HepG2 (cell line): ENCODE results near the gene AWAT2. TPM values are rescaled to one million over a fixed set of nuclear protein-coding genes. Genes with fewer than 3 reads are reported as not detected.

Experiments
- ATAC-seq: fragments of 200-7000 bp; cut with Tn5 transposase; 3 replicates; pipeline ENCODE4 v1.9.1; 2020; ENCODE audit warnings: mild to moderate bottlenecking, moderate library complexity
- BruUV-seq: library from RNA; stranded (reverse); fragments of 400-500 nt; replicated peaks from 2 replicates; lab custom pipeline; 2021; lab: Mats Ljungman, UMichigan
- CTCF ChIA-PET: fragments of 300-600 bp; formaldehyde crosslinking; extraction: SDS; loops from one replicate; lab custom pipeline; 2021; ENCODE audit warnings: low total read pairs, inconsistent platforms, low intra/inter-chr PET ratio; lab: Yijun Ruan, JAX
- POLR2A ChIA-PET: fragments of 350-600 bp; sonication (Branson Sonifier 250); formaldehyde crosslinking; loops from one replicate; lab custom pipeline; 2020; ENCODE audit warnings: antibody characterized with exemption, inconsistent platforms; lab: Yijun Ruan, JAX
- DNase-seq: peaks from one replicate; pipeline ENCODE4 v3.0.0-alpha.2; 2015; ENCODE audit warnings: low spot score
- FAIRE-seq: peaks from 3 replicates; lab custom pipeline; 2011; peaks lifted over from hg19 to GRCh38; lab: Jason Lieb, UNC
- H2AFZ ChIP-seq: one replicate; pipeline ENCODE4 v1.6.1; 2011; ENCODE audit warnings: low read length, inconsistent platforms
- H3K27ac ChIP-seq: fragments of 300-600 bp; 3 replicates; pipeline ENCODE4 v1.8.0; 2011; ENCODE audit warnings: mixed run types, mild to moderate bottlenecking, mixed read lengths, low read length, inconsistent platforms; ENCODE audit not compliant: insufficient read depth; ENCODE audit errors: extremely low read length
- H3K27me3 ChIP-seq, 2 experiments: fragments of 200-600 bp in 1 of 2; 2 replicates in 1 of 2; 3 replicates in 1 of 2; pipeline versions ENCODE4 v1.6.0 to v1.8.0; 2011; ENCODE audit warnings: low read length in 2 of 2, mild to moderate bottlenecking in 2 of 2, moderate library complexity in 2 of 2, inconsistent platforms in 1 of 2; ENCODE audit not compliant: insufficient read depth in 2 of 2, control insufficient read depth in 1 of 2
- H3K36me3 ChIP-seq, 2 experiments: fragments of 200-600 bp in 1 of 2; replicated peaks in 1 of 2; 2 replicates in 1 of 2; 3 replicates in 1 of 2; pipeline versions ENCODE4 v1.5.1 to v1.8.0; 2011; ENCODE audit warnings: low read length in 2 of 2, inconsistent platforms in 1 of 2; ENCODE audit not compliant: insufficient read depth in 2 of 2, control insufficient read depth in 1 of 2
- H3K4me1 ChIP-seq: 2 replicates; pipeline ENCODE4 v1.5.1; 2012; ENCODE audit warnings: low read length, inconsistent platforms; ENCODE audit not compliant: insufficient read depth
- H3K4me2 ChIP-seq: 2 replicates; pipeline ENCODE4 v1.6.0; 2011; ENCODE audit warnings: low read depth, low read length, inconsistent platforms
- H3K4me3 ChIP-seq, 3 experiments: fragments of 200-600 bp in 1 of 3; sonication (generic), shearing (Covaris generic) in 1 of 3; replicated peaks in 1 of 3; 2 replicates each; pipeline ENCODE4 v1.5.1; 2011 to 2016; ENCODE audit warnings: low read length in 3 of 3, inconsistent platforms in 2 of 3, low read depth in 2 of 3, mild to moderate bottlenecking in 2 of 3, control low read depth in 1 of 3, mixed read lengths in 1 of 3; ENCODE audit not compliant: insufficient read depth in 1 of 3
- H3K79me2 ChIP-seq: one replicate; pipeline ENCODE4 v1.6.1; 2011; ENCODE audit warnings: low read length, inconsistent platforms; ENCODE audit not compliant: insufficient read depth
- H3K9ac ChIP-seq: 2 replicates; pipeline ENCODE4 v1.6.0; 2011; ENCODE audit warnings: mild to moderate bottlenecking, low read depth, low read length, inconsistent platforms; ENCODE audit not compliant: insufficient read depth
- H3K9me3 ChIP-seq: 2 replicates; pipeline ENCODE4 v1.5.1; 2012; ENCODE audit warnings: mild to moderate bottlenecking, low read length
- H4K20me1 ChIP-seq: 2 replicates; pipeline ENCODE4 v1.6.0; 2011; ENCODE audit warnings: inconsistent platforms, mild to moderate bottlenecking, low read length, moderate library complexity; ENCODE audit not compliant: insufficient read depth
- JARID2 ChIP-seq: sonication (generic); formaldehyde crosslinking; IDR thresholded peaks from 2 replicates; pipeline ENCODE4 v1.8.1; 2023; ENCODE audit warnings: missing genetic modification reagents, inconsistent platforms; ENCODE audit not compliant: insufficient replicate concordance
- KDM3A ChIP-seq: IDR thresholded peaks from 2 replicates; pipeline ENCODE4 v1.6.1; 2018; ENCODE audit warnings: low read depth, missing compliant biosample characterization
- TARDBP ChIP-seq: sonication (generic); formaldehyde crosslinking; IDR thresholded peaks from 2 replicates; pipeline ENCODE4 v1.8.0; 2022; ENCODE audit warnings: mild to moderate bottlenecking, missing genetic modification reagents
- U2AF1 ChIP-seq: fragments of 200-400 bp; formaldehyde crosslinking; optimal IDR thresholded peaks from 2 replicates; pipeline ENCODE3; 2017; ENCODE audit warnings: mild to moderate bottlenecking, low read depth, low read length
- ZNF329 ChIP-seq: sonication (generic); formaldehyde crosslinking; IDR thresholded peaks from 2 replicates; pipeline ENCODE4 v1.9.0; 2021; ENCODE audit warnings: low read depth, mild to moderate bottlenecking, missing genetic modification reagents
- ZNF367 ChIP-seq: sonication (generic); formaldehyde crosslinking; IDR thresholded peaks from 2 replicates; pipeline ENCODE4 v1.4.0; 2020; ENCODE audit warnings: missing genetic modification reagents, borderline replicate concordance
- ZNF562 ChIP-seq: sonication (generic); formaldehyde crosslinking; IDR thresholded peaks from 2 replicates; pipeline ENCODE4 v1.8.0; 2022; ENCODE audit warnings: missing genetic modification reagents, borderline replicate concordance
- ZNF749 ChIP-seq: sonication (generic); formaldehyde crosslinking; IDR thresholded peaks from 2 replicates; pipeline ENCODE4 v1.8.0; 2022; ENCODE audit warnings: mild to moderate bottlenecking, missing genetic modification reagents, moderate library complexity, borderline replicate concordance
- WGBS: methylation state at CpG from one replicate; pipeline ENCODE4 v1.1.6; 2017; ENCODE audit warnings: low lambda C conversion rate; 5-methylcytosine and 5-hydroxymethylcytosine counted together
- in situ Hi-C: cut with HindIII; loops from 2 replicates; pipeline ENCODE4 v1.10.0; 2017; ENCODE audit warnings: low pct_unique_long_range_greater_than_20kb; ENCODE audit not compliant: extremely low pct_ligation_motif_present
- intact Hi-C: fragments of 100-400 bp; cut with micrococcal nuclease; formaldehyde crosslinking; loops from one replicate; pipeline ENCODE4 v1.10.0; 2022; ENCODE audit not compliant: unreplicated experiment
- polyA plus RNA-seq, 8 experiments: library from polyadenylated mRNA; depleted of rRNA in 3 of 8; stranded (reverse) in 7 of 8; unstranded in 1 of 8; fragments of >200 nt; fragmentation: Illumina TruSeq in 4 of 8; extraction: Trizol in 4 of 8; gene quantifications; 2 replicates each; pipeline versions ENCODE4 v1.2.1 to v1.2.3, GENCODE V29; 2011 to 2016; ENCODE audit warnings: low read depth in 4 of 8, missing spikeins in 1 of 8, mixed read lengths in 1 of 8; ENCODE audit not compliant: insufficient read depth in 1 of 8
- total RNA-seq, 5 experiments: library from RNA; depleted of rRNA; stranded (reverse); fragments of >200 nt; fragmentation: Illumina TruSeq; extraction: Trizol; gene quantifications; 2 replicates each; pipeline ENCODE4 v1.2.3, GENCODE V29; 2016; ENCODE audit warnings: low read depth in 1 of 5
- TF ChIP-seq, protein P1 (sequence below): sonication (generic); formaldehyde crosslinking; IDR thresholded peaks from 2 replicates; pipeline ENCODE4 v1.8.1; 2023; ENCODE audit warnings: mild to moderate bottlenecking, missing genetic modification reagents
- TF ChIP-seq, protein P2 (sequence below): sonication (generic); formaldehyde crosslinking; IDR thresholded peaks from 2 replicates; pipeline ENCODE4 v1.4.0; 2020; ENCODE audit warnings: mild to moderate bottlenecking, missing genetic modification reagents, borderline replicate concordance
- TF ChIP-seq, protein P3 (sequence below): IDR thresholded peaks from 2 replicates; pipeline ENCODE4 v1.6.1; 2016; ENCODE audit warnings: mild to moderate bottlenecking, missing biosample characterization, missing genetic modification reagents
- TF ChIP-seq, protein P4 (sequence below): sonication (generic); formaldehyde crosslinking; IDR thresholded peaks from 2 replicates; pipeline ENCODE4 v1.5.0; 2020; ENCODE audit warnings: mild to moderate bottlenecking, missing genetic modification reagents, borderline replicate concordance

AWAT2 gene
- total and polyA plus RNA-seq, 2 of the 13 experiments (the other 11 are each of a cell fraction or from before 2014, with no cell fraction given) = not detected

DNA sequence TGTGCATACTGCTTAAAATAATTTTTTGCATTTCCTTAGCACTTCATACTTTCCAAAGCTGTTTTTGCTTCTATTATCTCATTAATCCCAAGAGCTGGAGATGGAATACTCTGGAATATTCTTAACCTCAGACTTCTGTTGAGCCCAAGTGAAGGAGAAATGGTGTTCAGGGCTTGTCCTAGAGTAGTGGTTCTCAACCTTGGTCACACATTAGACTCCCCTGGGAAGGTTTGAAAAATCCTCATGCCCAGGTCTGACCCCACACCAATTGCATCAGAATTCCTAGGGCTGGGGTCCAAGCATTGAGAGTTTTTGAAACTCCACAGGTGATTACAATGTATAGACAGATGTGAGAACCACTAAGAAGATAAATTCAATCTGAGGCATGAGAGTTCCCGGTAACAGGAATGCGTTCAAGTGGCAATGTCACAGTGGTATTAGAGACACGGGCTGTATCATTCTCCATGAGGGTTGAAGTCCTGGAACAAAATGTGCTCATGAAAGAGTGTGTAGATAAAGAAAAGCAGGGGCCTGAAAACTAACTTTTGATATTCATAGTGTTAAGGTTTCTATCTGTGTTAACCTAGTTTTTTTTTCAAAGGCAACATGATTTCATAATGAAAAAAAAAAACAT lies 47.9 kb downstream of the AWAT2 start:
- Histone ChIP-seq H3K4me1 (no peaks in the 10 kb centered on the region), H3K9ac (no peak overlapping the region), H3K4me3 (no peak overlapping the region), H3K27ac (no peak overlapping the region), H4K20me1 (no peaks in the 10 kb centered on the region), H3K79me2 (no peaks in the 10 kb centered on the region), H3K36me3 (no peaks in the 10 kb centered on the region), H3K9me3 (no peaks in the 10 kb centered on the region), H3K4me2 (no peak overlapping the region), H3K27me3 (no peaks in the 10 kb centered on the region), H2AFZ (no peak overlapping the region)
- in situ Hi-C loops (no loop called here), intact Hi-C loops (no loop called here)
- no TSS peak for BruUV-seq
- TF ChIP-seq TARDBP (CRISPR knock-in tag) = no peak
- TF ChIP-seq, protein P1, sequence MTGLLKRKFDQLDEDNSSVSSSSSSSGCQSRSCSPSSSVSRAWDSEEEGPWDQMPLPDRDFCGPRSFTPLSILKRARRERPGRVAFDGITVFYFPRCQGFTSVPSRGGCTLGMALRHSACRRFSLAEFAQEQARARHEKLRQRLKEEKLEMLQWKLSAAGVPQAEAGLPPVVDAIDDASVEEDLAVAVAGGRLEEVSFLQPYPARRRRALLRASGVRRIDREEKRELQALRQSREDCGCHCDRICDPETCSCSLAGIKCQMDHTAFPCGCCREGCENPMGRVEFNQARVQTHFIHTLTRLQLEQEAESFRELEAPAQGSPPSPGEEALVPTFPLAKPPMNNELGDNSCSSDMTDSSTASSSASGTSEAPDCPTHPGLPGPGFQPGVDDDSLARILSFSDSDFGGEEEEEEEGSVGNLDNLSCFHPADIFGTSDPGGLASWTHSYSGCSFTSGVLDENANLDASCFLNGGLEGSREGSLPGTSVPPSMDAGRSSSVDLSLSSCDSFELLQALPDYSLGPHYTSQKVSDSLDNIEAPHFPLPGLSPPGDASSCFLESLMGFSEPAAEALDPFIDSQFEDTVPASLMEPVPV (CRISPR knock-in tag) = no peak
- TF ChIP-seq KDM3A (CRISPR knock-in tag) = no peak
- TF ChIP-seq, protein P2, sequence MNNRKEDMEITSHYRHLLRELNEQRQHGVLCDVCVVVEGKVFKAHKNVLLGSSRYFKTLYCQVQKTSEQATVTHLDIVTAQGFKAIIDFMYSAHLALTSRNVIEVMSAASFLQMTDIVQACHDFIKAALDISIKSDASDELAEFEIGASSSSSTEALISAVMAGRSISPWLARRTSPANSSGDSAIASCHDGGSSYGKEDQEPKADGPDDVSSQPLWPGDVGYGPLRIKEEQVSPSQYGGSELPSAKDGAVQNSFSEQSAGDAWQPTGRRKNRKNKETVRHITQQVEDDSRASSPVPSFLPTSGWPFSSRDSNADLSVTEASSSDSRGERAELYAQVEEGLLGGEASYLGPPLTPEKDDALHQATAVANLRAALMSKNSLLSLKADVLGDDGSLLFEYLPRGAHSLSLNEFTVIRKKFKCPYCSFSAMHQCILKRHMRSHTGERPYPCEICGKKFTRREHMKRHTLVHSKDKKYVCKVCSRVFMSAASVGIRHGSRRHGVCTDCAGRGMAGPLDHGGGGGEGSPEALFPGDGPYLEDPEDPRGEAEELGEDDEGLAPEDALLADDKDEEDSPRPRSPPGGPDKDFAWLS (CRISPR knock-in tag) = no peak
- TF ChIP-seq U2AF1 = no peak
- no peak for TF ChIP-seq ZNF329 (CRISPR knock-in tag)
- no peak for TF ChIP-seq ZNF367
- no peak for TF ChIP-seq ZNF562 (CRISPR knock-in tag)
- TF ChIP-seq, protein P3, sequence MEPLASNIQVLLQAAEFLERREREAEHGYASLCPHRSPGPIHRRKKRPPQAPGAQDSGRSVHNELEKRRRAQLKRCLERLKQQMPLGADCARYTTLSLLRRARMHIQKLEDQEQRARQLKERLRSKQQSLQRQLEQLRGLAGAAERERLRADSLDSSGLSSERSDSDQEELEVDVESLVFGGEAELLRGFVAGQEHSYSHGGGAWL (CRISPR knock-in tag) = no peak
- no peak for TF ChIP-seq ZNF749
- TF ChIP-seq, protein P4, sequence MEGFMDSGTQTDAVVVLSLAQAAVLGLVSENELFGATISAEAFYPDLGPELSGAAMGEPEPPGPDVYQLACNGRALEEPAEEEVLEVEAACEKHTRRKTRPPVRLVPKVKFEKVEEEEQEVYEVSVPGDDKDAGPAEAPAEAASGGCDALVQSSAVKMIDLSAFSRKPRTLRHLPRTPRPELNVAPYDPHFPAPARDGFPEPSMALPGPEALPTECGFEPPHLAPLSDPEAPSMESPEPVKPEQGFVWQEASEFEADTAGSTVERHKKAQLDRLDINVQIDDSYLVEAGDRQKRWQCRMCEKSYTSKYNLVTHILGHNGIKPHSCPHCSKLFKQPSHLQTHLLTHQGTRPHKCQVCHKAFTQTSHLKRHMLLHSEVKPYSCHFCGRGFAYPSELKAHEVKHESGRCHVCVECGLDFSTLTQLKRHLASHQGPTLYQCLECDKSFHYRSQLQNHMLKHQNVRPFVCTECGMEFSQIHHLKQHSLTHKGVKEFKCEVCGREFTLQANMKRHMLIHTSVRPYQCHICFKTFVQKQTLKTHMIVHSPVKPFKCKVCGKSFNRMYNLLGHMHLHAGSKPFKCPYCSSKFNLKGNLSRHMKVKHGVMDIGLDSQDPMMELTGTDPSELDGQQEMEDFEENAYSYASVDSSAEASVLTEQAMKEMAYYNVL = no peak
- no peak for TF ChIP-seq JARID2
- FAIRE-seq (no peak), DNase-seq (no peak), ATAC-seq (no peak)
- 94% methylated on average over 3 of the region's 3 CpGs for WGBS
- ChIA-PET POLR2A (no interaction called here), CTCF (no interaction called here)
